Urothelium cell line (cell line): ENCODE data around the gene FNIP2.
A peak's percentile ranks its signal among the peaks of the same experiment; 100 is the strongest.

Experiments used
- DNase-seq: peaks from one replicate; pipeline ENCODE4 v3.0.0; 2011; ENCODE audit warnings: low spot score, mixed read lengths
- FAIRE-seq: peaks from 2 replicates; lab custom pipeline; 2011; peaks lifted over from hg19 to GRCh38; lab: Jason Lieb, UNC

FNIP2 gene

DNA sequence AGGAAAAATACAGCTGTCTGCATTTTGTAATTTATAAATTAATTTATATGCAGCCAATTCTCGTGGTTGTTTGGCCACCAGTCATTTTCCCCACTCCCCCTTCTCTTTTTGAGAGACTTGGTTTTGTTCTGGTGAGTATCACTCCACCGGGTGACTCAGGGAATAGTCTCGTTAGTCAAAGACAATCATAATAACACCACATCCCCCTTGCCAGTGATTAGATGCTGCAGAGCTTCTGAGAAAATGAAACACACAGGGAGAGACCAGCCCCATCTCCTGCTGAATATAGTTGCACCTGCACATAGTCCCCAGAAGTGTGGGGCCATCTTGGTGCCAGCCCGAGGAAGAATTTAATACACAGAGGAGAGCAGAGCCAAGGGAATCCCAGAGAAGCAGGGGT lies 8.0 kb upstream of the FNIP2 start:
- no peak for FAIRE-seq
- peak; percentile 8 for DNase-seq

- FAIRE-seq (no peak), DNase-seq (no peak)
Measured at GRCh38 chr4:158762553-158762952, 6.3 kb upstream of the FNIP2 start.

- FAIRE-seq (no peak), DNase-seq (no peak)
Measured at GRCh38 chr4:158763462-158763861, 5.4 kb upstream of the FNIP2 start.

DNA sequence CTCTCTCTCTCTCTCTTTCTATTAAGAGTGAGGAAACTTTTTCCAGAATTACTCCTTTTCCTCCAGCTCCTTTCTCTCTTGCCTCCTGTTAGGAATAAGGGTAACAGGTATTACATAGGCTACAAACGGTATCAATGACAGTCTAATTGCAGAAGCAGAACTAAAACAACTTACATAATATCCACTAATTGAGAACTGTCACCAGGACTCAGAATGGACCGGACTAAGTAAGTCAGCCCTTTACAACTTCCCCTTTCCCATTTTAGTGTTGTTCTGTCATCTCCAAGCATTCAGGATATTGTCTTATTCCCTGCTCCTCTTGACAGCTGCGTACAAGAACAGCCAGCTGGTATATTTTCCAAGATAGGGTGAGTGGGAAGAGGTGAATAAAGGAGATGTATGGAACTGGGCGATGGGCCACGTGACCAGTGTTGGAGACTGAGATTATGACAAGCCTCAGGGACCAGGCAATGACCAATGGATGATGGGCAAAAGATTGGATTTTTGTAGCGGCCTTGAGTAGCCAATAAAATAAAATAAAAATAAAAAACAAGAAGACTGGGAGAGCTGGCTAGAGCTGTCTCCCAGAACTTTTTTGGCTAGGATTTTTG lies 2.3 kb upstream of the FNIP2 start:
- DNase-seq, result no peak
- FAIRE-seq, result no peak

- DNase-seq, result no peak
- FAIRE-seq, result no peak
Measured at GRCh38 chr4:158767451-158767850, 1.4 kb upstream of the FNIP2 start.

DNA sequence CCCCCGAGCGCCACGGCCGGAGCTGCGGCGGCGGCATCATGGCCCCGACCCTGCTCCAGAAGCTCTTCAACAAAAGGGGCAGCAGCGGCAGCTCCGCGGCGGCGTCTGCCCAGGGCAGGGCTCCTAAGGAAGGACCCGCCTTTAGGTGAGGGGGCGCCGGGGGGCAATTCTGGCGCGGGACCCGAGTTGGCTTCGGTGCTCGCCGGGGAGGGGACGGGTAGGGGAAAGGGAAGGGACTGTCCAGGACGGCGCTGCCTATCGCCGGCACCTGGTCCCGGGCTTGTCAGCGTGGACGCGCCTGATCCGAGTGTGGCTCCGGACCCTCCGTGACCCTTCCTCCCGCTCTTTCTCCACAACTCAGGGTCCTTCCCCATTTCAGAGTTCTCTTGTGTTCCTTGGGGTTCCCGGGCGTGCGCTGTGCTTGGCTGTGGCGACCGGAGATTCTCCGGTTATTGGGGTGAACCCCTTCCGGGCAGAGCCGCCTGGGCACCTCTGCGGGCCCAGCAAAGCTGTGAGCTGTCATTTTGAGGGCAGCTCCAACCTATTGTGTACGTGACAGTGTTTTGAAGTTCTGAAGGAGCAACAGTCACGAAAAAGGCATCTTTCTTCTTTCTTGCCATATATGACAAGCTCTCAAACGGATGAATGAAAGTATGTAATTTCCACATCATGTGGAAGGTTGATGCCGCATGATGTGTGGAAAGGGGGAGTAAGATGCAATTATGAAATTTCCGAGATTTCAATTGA lies 522 bp downstream of the FNIP2 start:
- FAIRE-seq (no peak), DNase-seq (peak; percentile 41)

DNA sequence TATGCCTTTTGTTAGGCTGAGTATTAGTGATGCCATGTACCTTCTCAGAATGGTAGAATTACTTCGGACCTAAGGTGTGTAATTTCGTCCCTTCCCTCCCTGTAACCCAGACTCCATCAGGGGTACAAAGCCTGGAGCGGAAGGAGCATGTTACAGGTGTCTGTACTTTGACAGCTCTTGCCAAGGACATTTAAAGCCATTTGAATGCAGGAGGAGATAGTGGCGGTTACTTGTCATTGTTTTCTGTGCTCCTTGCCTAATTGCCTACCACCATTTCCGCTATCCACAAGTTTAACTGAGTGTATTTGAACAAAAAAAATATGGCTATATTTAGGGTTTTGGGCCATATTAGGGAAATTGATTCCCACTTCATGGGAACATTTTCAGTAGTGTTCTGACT lies 1.8 kb downstream of the FNIP2 start:
- FAIRE-seq (no peak), DNase-seq (no peak)

- FAIRE-seq, result no peak
- DNase-seq, result no peak
Measured at GRCh38 chr4:158771776-158772175, 3.0 kb downstream of the FNIP2 start.

DNA sequence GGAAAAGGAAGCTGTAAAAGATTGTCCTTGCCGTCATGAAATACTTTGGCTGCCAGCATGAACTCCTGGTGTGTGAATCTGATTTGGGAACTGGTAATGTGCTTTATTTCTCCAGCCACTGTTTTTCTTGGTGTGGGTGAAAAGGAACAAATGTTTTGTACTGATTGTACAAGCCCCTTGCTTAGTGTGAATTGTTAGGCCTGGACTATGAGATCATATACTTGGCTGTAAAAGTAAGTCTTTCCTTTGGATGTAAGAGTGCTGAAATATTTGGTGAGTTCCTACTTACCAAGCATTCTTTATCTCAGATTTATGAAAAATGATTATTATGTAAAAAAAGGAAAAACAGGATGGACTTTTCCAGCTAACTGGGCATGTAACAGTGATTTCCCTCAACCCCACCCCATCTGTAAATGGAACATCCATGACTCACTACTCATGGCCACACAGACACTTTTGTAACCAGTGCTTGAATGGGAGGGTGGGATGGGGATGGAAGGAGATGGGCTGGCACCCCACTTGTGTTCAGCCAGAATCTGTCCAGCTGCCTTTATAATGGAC lies 6.3 kb downstream of the FNIP2 start:
- FAIRE-seq, result no peak
- peak; percentile 18 for DNase-seq

DNA sequence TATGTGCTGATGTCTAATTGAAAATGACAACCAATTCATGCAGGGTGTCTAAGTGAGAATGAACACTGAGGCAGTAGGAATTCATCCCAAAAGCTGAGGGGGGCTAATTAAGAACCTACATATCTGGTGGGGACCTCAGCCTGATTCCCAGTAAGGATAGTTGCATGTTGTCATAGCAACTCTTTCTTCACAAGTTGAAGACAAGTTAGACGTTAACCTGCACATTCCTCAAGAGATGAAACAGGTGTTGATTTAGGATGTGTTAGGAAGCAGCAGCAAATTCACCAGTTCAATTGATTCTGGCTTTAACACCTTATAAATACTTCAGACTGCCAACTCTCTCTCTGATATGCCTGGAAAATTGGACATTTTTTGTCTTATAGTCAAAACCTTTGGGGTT lies 7.3 kb downstream of the FNIP2 start:
- FAIRE-seq (no peak), DNase-seq (no peak)

DNA sequence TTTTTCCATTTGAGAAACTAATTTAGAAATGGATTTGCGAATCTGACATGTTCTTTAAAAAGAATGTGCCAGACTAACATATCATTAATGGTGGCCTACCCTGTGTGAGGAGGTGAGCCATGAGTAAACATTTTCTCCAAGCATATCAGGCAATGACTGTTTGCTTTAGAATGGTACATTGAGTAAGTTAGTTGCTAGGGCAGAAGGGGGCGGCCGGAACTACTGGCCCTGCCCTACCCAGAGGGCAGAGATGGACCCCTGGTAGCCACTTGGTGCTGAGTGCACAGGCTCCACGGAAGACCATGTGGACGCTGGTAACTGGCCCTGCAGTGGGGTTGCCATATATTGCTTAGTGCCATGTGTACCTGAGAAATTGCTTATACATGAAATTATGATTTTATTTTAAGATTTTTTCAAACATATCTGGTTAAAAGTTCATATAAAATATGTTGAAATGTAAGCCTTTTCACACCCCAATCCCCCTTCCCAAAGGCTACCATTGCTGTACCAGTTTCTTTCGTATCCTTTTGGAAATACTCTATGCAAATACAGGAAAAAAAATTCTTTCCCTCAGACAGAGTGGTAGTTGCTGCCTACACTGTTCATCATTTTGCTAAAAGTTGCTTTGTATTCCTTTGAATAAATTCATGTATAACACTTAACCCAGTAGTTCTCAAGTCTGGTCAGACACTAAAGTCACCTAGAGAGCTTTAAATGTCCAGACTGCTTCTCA lies 8.8 kb downstream of the FNIP2 start:
- DNase-seq (no peak), FAIRE-seq (no peak)

DNA sequence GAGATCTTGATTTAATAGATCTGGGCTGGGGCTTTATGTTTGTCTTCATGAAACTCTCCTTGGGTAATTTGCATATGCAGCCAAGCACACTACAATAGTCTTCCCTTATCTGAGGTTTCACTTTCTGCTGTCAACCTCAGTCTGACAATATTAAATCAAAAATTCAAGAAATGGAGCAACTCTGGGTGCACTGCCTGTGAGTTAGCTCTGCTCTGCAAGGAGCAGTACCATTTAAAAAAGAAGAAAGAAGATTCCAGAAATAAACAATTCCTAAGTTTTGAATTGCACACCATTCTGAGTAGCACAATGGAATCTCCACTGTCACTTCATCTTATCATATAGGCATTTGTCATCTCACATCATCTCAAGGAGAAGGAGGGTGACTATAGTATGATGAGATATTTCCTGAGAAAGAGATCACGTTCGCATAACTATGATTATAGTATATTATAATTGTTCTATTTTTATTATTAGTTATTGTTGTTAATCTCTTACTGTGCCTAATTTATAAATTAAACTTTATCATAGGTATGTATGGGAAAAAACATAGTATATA lies 9.4 kb downstream of the FNIP2 start:
- FAIRE-seq (no peak), DNase-seq (no peak)

- FAIRE-seq (no peak), DNase-seq (no peak)
Measured at GRCh38 chr4:158778712-158779111, 9.9 kb downstream of the FNIP2 start.

DNA sequence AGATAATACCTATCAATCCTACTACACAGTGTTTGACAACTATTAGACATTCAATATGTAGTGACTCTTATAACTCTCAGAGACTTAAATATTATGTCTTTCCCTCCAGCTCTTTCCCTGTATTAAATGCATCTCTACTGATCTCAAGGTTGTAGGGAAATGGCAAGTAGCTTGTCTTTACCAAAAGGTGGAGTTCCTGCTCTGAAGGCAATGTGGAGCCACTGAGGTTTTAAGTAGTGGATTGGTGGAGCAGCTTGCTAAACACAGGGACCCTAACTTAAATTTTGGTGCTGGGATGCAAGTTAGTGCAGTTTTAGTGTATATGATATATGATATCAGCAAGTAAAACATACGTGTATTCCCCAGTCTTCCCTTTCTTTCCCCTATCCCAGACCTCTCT lies 13.1 kb downstream of the FNIP2 start:
- DNase-seq (no peak), FAIRE-seq (no peak)

DNA sequence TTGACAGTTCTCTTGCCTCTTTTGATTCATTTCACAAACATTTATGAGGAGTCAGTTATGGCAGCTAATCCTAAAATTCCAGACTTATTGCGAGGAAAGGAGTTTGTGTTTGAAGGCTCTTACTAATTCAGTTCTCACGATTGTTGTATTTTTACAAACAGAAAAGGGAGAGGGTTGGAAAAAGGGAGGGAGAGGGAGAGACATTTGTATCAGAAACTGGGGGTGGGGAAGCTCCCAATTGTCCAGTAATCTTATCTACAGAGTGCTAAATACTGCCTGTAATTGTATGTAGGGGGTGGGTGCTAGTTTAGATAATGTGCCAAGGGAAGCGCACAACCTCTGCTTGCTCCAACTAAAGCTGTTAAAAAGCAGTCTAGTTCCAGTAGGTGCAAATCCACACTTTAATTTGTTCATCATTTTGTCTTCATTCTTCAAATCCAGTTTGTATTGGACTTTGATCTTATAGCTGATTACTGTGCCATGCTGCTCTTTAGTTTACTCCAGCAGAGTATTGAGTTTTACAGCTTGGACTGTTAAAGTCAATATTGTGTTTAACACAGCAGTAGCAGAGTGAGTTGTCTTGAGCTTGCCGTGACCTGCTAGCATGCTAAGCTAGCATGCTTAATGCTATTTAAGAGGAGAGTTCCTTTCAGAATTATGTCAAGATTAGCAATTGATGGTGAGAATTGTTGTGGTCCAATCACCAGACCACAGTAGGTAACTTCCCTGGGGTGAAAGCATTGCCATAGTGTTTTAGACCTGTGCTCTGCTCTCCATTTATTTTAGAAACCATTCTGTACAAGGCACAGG lies 13.9 kb downstream of the FNIP2 start:
- no peak for FAIRE-seq
- no peak for DNase-seq

GRCh38 chr4:158783785-158784184 lies 15.0 kb downstream of the FNIP2 start:
- DNase-seq (peak; percentile 13), FAIRE-seq (no peak)

GRCh38 chr4:158785718-158786117 lies 16.9 kb downstream of the FNIP2 start:
- FAIRE-seq (no peak), DNase-seq (no peak)

- DNase-seq (no peak), FAIRE-seq (no peak)
Measured at GRCh38 chr4:158786121-158786601, 17.3 kb downstream of the FNIP2 start.

DNA sequence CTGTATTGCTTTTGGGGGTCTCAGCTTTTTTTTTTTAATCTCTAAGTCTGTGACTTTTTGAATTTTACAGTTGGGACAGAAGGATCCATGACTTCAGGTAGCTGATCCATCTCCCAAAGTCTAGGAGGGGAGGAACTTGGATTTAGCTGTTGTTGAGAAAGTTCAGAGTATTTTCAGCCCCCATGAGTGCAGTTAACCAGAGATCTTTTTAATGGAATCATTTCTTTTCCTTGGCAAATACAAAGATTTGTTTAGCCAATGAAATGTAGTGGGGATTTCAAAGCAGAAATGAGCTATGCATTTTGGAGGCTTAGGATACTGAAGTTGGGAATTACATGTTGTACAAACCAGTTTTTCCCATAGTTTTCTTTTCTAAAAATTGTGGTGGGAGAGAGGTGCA lies 18.1 kb downstream of the FNIP2 start:
- FAIRE-seq (no peak), DNase-seq (no peak)

- no peak for FAIRE-seq
Measured at GRCh38 chr4:158787709-158788475, 19.1 kb downstream of the FNIP2 start.

More at GRCh38 chr4:158787709-158788475, 19.1 kb downstream of the FNIP2 start:
- DNase-seq, result no peak
